Transverse colon (tissue), 4 donors: ENCODE data around the gene RUVBL2.

Source experiments
- CTCF ChIP-seq, 5 experiments: fragments of 200-600 bp in 3 of 5; fragments of 450-650 bp in 2 of 5; sonication (generic) in 3 of 5; IDR thresholded peaks; 1 replicate in 2 of 5; 2 replicates in 3 of 5; pipeline ENCODE4 v1.5.1; 2016 to 2017; ENCODE audit warnings: antibody characterized with exemption in 5 of 5, inconsistent platforms in 3 of 5, mild to moderate bottlenecking in 2 of 5, moderate library complexity in 1 of 5
- EP300 ChIP-seq: sonication (generic); formaldehyde crosslinking; IDR thresholded peaks from one replicate; pipeline ENCODE4 v1.6.1; 2017; ENCODE audit warnings: antibody characterized with exemption, low read depth
- POLR2AphosphoS5 ChIP-seq, 3 donors: sonication (generic); formaldehyde crosslinking; IDR thresholded peaks; one replicate each; pipeline ENCODE4 v1.6.1; 2016; ENCODE audit warnings: antibody characterized with exemption in 3 of 3

GRCh38 chr19:48947258-48947542, 46.5 kb upstream of the RUVBL2 start:
- TF ChIP-seq EP300 (no peak), CTCF (IDR thresholded peaks at IDR 0.05) (no peak), POLR2AphosphoS5 (IDR thresholded peaks at IDR 0.05) (no peak)
